ENCODE data around the gene IFNGR1. TPM values are rescaled to one million over a fixed set of nuclear protein-coding genes. Genes with fewer than 3 reads are reported as not detected.
A peak's percentile ranks its signal among the peaks of the same experiment; 100 is the strongest.

Gene IFNGR1
- total RNA-seq, 1 donor from 2014 or later, result 52.7 TPM

DNA sequence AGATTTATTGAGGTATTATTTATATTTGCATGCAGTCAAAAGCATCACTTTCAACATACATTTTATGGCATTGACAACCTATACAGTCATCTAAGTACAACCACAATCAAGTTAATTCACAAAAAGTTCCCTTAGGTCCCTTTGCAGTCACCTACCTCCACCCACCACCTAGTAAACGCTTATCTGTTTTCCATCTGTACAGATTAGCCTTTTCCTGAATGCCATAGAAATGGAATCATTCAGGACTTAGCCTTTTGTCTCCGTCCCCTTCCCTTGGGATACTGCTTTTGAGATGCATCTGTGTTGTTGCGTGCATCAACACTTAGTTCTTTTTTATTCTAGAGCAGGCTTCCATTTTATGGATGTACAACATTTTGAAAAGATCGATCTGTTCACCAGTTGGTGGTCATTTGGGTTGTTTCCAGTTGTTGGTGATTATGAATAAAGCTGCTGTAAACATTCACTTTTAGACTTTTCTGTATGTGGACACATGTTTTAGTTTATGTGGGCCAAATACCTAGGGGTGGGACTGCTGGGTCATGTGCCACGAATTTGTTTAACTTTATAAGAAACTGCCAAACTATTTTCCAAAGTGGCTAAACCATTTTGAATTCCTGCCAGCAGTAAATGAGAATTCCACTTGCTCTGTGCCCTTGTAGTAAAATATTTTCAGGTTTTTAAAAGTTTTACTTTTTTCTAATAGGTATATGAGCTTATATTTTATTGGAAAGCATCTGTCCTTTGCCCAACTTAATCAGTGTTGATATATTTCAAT, 17.6 kb upstream of the IFNGR1 start:
- Mint-ChIP-seq H3K27ac (ENCODE audit: unreplicated experiment) (peak overlapping the region; percentile 97), H3K36me3 (ENCODE audit: low read depth) (no peaks in the 10 kb centered on the region), H3K27me3 (ENCODE audit: low read depth) (no peaks in the 10 kb centered on the region), H3K9me3 (ENCODE audit: low read depth) (peaks cover 6% of the 10 kb centered on the region), H3K4me1 (ENCODE audit: low read depth) (peaks cover 72% of the 10 kb centered on the region), H3K4me3 (ENCODE audit: unreplicated experiment) (no peak overlapping the region)
- no peak for DNase-seq (ENCODE audit: low spot score)
- TF ChIP-seq CTCF (IDR thresholded peaks at IDR 0.05), result no peak

DNA sequence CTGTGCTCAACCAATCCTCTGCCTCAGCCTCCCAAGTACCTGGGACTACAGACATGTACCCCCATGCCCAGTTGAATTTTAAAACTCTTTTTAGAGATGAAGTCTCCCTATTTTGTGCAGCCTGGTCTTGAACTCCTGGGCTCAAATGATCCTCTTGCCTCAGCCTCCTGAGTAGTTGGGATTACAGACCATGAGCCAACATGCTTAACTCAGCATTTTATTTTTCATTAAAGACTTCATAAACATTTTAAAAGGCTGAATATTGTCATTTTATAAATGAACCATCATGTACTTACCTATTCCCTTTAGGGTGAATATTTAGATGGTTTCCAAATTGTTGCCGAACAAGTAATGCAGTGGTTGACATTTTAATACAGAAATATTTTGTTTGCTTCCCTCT, 16.5 kb upstream of the IFNGR1 start:
- H3K36me3 Mint-ChIP-seq (ENCODE audit: low read depth), result no peaks in the 10 kb centered on the region
- no peak overlapping the region for H3K27ac Mint-ChIP-seq (ENCODE audit: unreplicated experiment)
- DNase-seq (ENCODE audit: low spot score), result no peak
- TF ChIP-seq CTCF (IDR thresholded peaks at IDR 0.05), result no peak
- H3K4me3 Mint-ChIP-seq (ENCODE audit: unreplicated experiment), result no peak overlapping the region
- H3K9me3 Mint-ChIP-seq (ENCODE audit: low read depth), result peaks cover 6% of the 10 kb centered on the region
- H3K27me3 Mint-ChIP-seq (ENCODE audit: low read depth), result no peaks in the 10 kb centered on the region
- peaks cover 62% of the 10 kb centered on the region for H3K4me1 Mint-ChIP-seq (ENCODE audit: low read depth)

DNA sequence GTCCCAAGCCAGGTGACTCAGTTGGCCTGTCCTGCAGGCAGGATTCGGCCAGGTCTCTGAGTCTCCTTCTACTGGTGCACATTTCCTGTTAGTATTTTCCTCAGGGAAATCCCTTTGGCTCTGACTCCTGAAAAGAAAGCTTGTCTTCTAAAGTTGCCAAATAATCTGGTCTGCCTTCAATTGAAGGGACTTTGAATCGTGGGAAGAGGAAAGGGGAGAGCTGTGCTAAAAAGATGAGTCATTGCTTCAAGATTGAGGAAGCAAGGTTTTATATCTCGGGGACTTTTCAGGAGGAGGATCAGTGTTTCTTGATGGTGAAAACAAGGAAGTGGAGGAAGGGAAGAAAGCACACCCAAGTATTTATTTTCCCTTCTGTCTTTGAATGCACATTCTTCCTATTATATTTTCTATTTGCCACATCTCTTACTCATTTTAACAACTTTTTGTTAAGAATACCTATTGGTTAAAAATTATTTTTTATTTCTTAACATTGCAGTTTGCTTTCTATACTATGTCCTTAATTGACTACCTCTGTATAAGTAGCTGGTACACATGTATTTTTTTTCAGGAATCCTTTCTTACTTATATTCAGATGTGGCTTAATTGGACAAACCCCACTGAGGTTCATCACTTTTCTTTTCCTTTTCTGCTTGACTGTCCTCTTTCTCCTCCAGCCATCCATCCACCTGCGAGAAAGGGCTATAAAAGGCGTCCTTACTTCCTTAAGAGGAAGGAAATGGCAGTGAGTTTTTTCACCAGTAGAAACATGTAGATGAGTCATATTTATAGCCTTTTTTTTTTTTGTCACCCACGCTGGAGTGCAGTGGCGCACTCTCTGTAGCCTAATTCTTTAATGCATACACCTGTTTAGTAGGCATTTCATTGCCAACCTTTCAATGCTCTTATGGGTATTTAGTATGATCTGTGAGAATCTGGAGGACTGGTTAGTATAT, 15.0 kb upstream of the IFNGR1 start:
- H3K36me3 Mint-ChIP-seq (ENCODE audit: low read depth), result no peaks in the 10 kb centered on the region
- peak overlapping the region; percentile 89 for H3K27ac Mint-ChIP-seq (ENCODE audit: unreplicated experiment)
- no peaks in the 10 kb centered on the region for H3K27me3 Mint-ChIP-seq (ENCODE audit: low read depth)
- H3K4me1 Mint-ChIP-seq (ENCODE audit: low read depth), result peaks cover 53% of the 10 kb centered on the region
- TF ChIP-seq CTCF (IDR thresholded peaks at IDR 0.05), result no peak
- H3K9me3 Mint-ChIP-seq (ENCODE audit: low read depth), result peaks cover 6% of the 10 kb centered on the region
- H3K4me3 Mint-ChIP-seq (ENCODE audit: unreplicated experiment), result peak overlapping the region; percentile 17
- no peak for DNase-seq (ENCODE audit: low spot score)

GRCh38 chr6:137231895-137232294, 12.7 kb upstream of the IFNGR1 start:
- no peak for TF ChIP-seq CTCF (IDR thresholded peaks at IDR 0.05)
- Mint-ChIP-seq H3K4me3 (ENCODE audit: unreplicated experiment) (no peak overlapping the region), H3K9me3 (ENCODE audit: low read depth) (no peaks in the 10 kb centered on the region), H3K27ac (ENCODE audit: unreplicated experiment) (no peak overlapping the region), H3K4me1 (ENCODE audit: low read depth) (peaks cover 44% of the 10 kb centered on the region), H3K27me3 (ENCODE audit: low read depth) (no peaks in the 10 kb centered on the region), H3K36me3 (ENCODE audit: low read depth) (no peaks in the 10 kb centered on the region)
- no peak for DNase-seq (ENCODE audit: low spot score)

- H3K27me3 Mint-ChIP-seq (ENCODE audit: low read depth), result no peaks in the 10 kb centered on the region
- H3K27ac Mint-ChIP-seq (ENCODE audit: unreplicated experiment), result no peak overlapping the region
- TF ChIP-seq CTCF (IDR thresholded peaks at IDR 0.05), result no peak
- no peaks in the 10 kb centered on the region for H3K9me3 Mint-ChIP-seq (ENCODE audit: low read depth)
- no peak overlapping the region for H3K4me3 Mint-ChIP-seq (ENCODE audit: unreplicated experiment)
- no peak for DNase-seq (ENCODE audit: low spot score)
- no peaks in the 10 kb centered on the region for H3K36me3 Mint-ChIP-seq (ENCODE audit: low read depth)
- H3K4me1 Mint-ChIP-seq (ENCODE audit: low read depth), result peaks cover 38% of the 10 kb centered on the region
Measured at GRCh38 chr6:137230956-137231555, 11.9 kb upstream of the IFNGR1 start.

All from chondrocyte (in vitro differentiated cells).